ENCODE results near the gene C16orf90. TPM values are rescaled to one million over a fixed set of nuclear protein-coding genes. Genes with fewer than 3 reads are reported as not detected.
"Not testable (repeated sequence)": the region's sequence is repeated elsewhere in the genome, so short reads cannot be mapped to it uniquely, and the experiment has no call there.

The C16orf90 gene
- total RNA-seq, 6 donors from 2014 or later, result not detected

- no peak for TF ChIP-seq POLR2A (IDR thresholded peaks at IDR 0.05)
- no peak for TF ChIP-seq POLR2AphosphoS5 (IDR thresholded peaks at IDR 0.05)
- no peak for TF ChIP-seq EP300 (IDR thresholded peaks at IDR 0.05)
- no peak for TF ChIP-seq CTCF (IDR thresholded peaks at IDR 0.05)
- ATAC-seq (ENCODE audit: low FRiP score in 2 of 2) (no peak), DNase-seq (no peak)
- Histone ChIP-seq H3K27me3 (no peaks in the 10 kb centered on the region), H3K36me3 (peaks cover 7 to 94% (median 51%) of the 10 kb centered on the region in 4 donors), H3K4me1 (no peaks in the 10 kb centered on the region), H3K9me3 (no peaks in the 10 kb centered on the region), H3K4me3 (no peak overlapping the region), H3K27ac (no peak overlapping the region)
- 85 to 94% methylated on average over 10 of the region's 10 CpGs for WGBS, 2 donors
Measured at GRCh38 chr16:3510416-3510815, 15.1 kb upstream of the C16orf90 start.

GRCh38 chr16:3509470-3509928 lies 14.2 kb upstream of the C16orf90 start:
- H3K4me1 ChIP-seq, result no peaks in the 10 kb centered on the region
- H3K27me3 ChIP-seq, result no peaks in the 10 kb centered on the region
- peak in 1 of 2 donors; percentile 44 for ATAC-seq (ENCODE audit: low FRiP score in 2 of 2)
- H3K9me3 ChIP-seq, result no peaks in the 10 kb centered on the region
- 80 to 81% methylated on average over 13 of the region's 13 CpGs for WGBS, 2 donors
- H3K4me3 ChIP-seq, result no peak overlapping the region
- DNase-seq, result no peak
- TF ChIP-seq EP300 (IDR thresholded peaks at IDR 0.05), result no peak
- no peak for TF ChIP-seq POLR2AphosphoS5 (IDR thresholded peaks at IDR 0.05)
- TF ChIP-seq CTCF (IDR thresholded peaks at IDR 0.05), result no peak
- no peak overlapping the region for H3K27ac ChIP-seq
- H3K36me3 ChIP-seq, result peaks cover 7 to 85% (median 45%) of the 10 kb centered on the region in 4 donors

- ATAC-seq (ENCODE audit: low FRiP score in 2 of 2) (no peak), DNase-seq (no peak)
- no peak overlapping the region for H3K4me3 ChIP-seq
- H3K9me3 ChIP-seq, result no peaks in the 10 kb centered on the region
- no peaks in the 10 kb centered on the region for H3K27me3 ChIP-seq
- peaks cover 4 to 78% (median 38%) of the 10 kb centered on the region in 4 donors for H3K36me3 ChIP-seq
- no peaks in the 10 kb centered on the region for H3K4me1 ChIP-seq
- H3K27ac ChIP-seq, result no peak overlapping the region
- TF ChIP-seq POLR2AphosphoS5 (IDR thresholded peaks at IDR 0.05) (no peak), EP300 (IDR thresholded peaks at IDR 0.05) (no peak), CTCF (IDR thresholded peaks at IDR 0.05) (no peak), POLR2A (IDR thresholded peaks at IDR 0.05) (no peak)
- WGBS, 2 donors, result 91 to 94% methylated on average over 7 of the region's 7 CpGs
Measured at GRCh38 chr16:3508736-3509135, 13.4 kb upstream of the C16orf90 start.

- peaks cover 0 to 31% (median 9%) of the 10 kb centered on the region in 4 donors for H3K36me3 ChIP-seq
- TF ChIP-seq POLR2A (IDR thresholded peaks at IDR 0.05), result no peak
- no peak for TF ChIP-seq POLR2AphosphoS5 (IDR thresholded peaks at IDR 0.05)
- 68% methylated on average over 6 of the region's 6 CpGs for WGBS, 2 donors
- ATAC-seq (ENCODE audit: low FRiP score in 2 of 2) (no peak), DNase-seq (no peak)
- peaks cover 13 to 26% (median 19%) of the 10 kb centered on the region in 4 donors for H3K4me1 ChIP-seq
- H3K4me3 ChIP-seq, result no peak overlapping the region
- no peaks in the 10 kb centered on the region for H3K9me3 ChIP-seq
- no peaks in the 10 kb centered on the region for H3K27me3 ChIP-seq
- H3K27ac ChIP-seq, result peak overlapping the region in 1 of 4 donors; percentile 9
Measured at GRCh38 chr16:3503523-3503922, 8.2 kb upstream of the C16orf90 start.

- H3K9me3 ChIP-seq, result no peaks in the 10 kb centered on the region
- 79 to 83% methylated on average over 21 to 22 of the region's 22 CpGs for WGBS, 2 donors
- H3K4me3 ChIP-seq, result peak overlapping the region; percentile 57 to 86 (median 70)
- H3K36me3 ChIP-seq, result peaks cover 0 to 15% (median 4%) of the 10 kb centered on the region in 4 donors
- no peak for ATAC-seq (ENCODE audit: low FRiP score in 2 of 2)
- TF ChIP-seq CTCF (IDR thresholded peaks at IDR 0.05) (no peak), EP300 (IDR thresholded peaks at IDR 0.05) (no peak), POLR2AphosphoS5 (IDR thresholded peaks at IDR 0.05) (no peak), POLR2A (IDR thresholded peaks at IDR 0.05) (no peak)
- peak overlapping the region in 2 of 4 donors; percentile 67 to 77 for H3K27ac ChIP-seq
- no peaks in the 10 kb centered on the region for H3K27me3 ChIP-seq
- no peak for DNase-seq
- H3K4me1 ChIP-seq, result peaks cover 13 to 26% (median 19%) of the 10 kb centered on the region in 4 donors
Measured at GRCh38 chr16:3501783-3502400, 6.6 kb upstream of the C16orf90 start.

GRCh38 chr16:3501412-3501761 lies 6.1 kb upstream of the C16orf90 start:
- 16 to 18% methylated on average over 24 of the region's 24 CpGs for WGBS, 2 donors
- peak overlapping the region; percentile 57 to 86 (median 70) for H3K4me3 ChIP-seq
- peaks cover 13 to 26% (median 19%) of the 10 kb centered on the region in 4 donors for H3K4me1 ChIP-seq
- peak in 1 of 2 donors; percentile 63 for DNase-seq
- not testable (repeated sequence) for H3K9me3 ChIP-seq; H3K27me3 ChIP-seq; H3K36me3 ChIP-seq; ATAC-seq (ENCODE audit: low FRiP score in 2 of 2)
- H3K27ac ChIP-seq, result peak overlapping the region; percentile 61 to 84 (median 72)

All from upper lobe of left lung (tissue), 6 donors.